Naive thymus-derived CD4-positive, alpha-beta T cell (primary cell): ENCODE results near the gene GLIPR1L2. TPM values are rescaled to one million over a fixed set of nuclear protein-coding genes. Genes with fewer than 3 reads are reported as not detected.

Source experiments
- ATAC-seq: fragments of 150-1000 bp; cut with Tn5 transposase; 2 replicates; pipeline ENCODE4 v1.10.0; 2021; ENCODE audit warnings: mild to moderate bottlenecking, moderate library complexity
- CTCF ChIA-PET: fragments of 350-600 bp; sonication (Branson Sonifier 250); formaldehyde crosslinking; loops from one replicate; lab custom pipeline; 2021; ENCODE audit warnings: antibody characterized with exemption; lab: Charles Lee
- POLR2A ChIA-PET: fragments of 350-600 bp; sonication (Branson Sonifier 250); formaldehyde crosslinking; loops from one replicate; lab custom pipeline; 2021; ENCODE audit warnings: antibody characterized with exemption, inconsistent platforms; lab: Charles Lee
- DNase-seq, 9 donors: peaks; one replicate each; pipeline versions ENCODE4 v3.0.0 to v3.0.0-alpha.2; 2020 to 2022; ENCODE audit warnings: mixed read lengths in 1 of 9
- H3K27ac ChIP-seq: one replicate; pipeline ENCODE4 v1.7.0; 2013; ENCODE audit warnings: mild to moderate bottlenecking, low read depth, low read length, moderate library complexity
- H3K27me3 ChIP-seq, 2 donors: one replicate each; pipeline ENCODE4 v1.7.0; 2013; ENCODE audit warnings: low read length in 2 of 2, mild to moderate bottlenecking in 2 of 2, moderate library complexity in 2 of 2; ENCODE audit not compliant: control insufficient read depth in 2 of 2, insufficient read depth in 2 of 2
- H3K36me3 ChIP-seq, 3 experiments: 1 replicate in 2 of 3; 2 replicates in 1 of 3; pipeline ENCODE4 v1.7.0; 2013; ENCODE audit warnings: low read length in 3 of 3, mild to moderate bottlenecking in 3 of 3, moderate library complexity in 1 of 3; ENCODE audit not compliant: insufficient read depth in 3 of 3, control insufficient read depth in 2 of 3
- H3K4me1 ChIP-seq, 2 donors: one replicate each; pipeline ENCODE4 v1.7.0; 2013; ENCODE audit warnings: low read length in 2 of 2, mild to moderate bottlenecking in 2 of 2, moderate library complexity in 1 of 2; ENCODE audit not compliant: control insufficient read depth in 2 of 2, insufficient read depth in 2 of 2
- H3K4me3 ChIP-seq: 2 replicates; pipeline ENCODE4 v1.7.0; 2013; ENCODE audit warnings: mild to moderate bottlenecking, low read length
- H3K9me3 ChIP-seq, 3 experiments: 1 replicate in 2 of 3; 2 replicates in 1 of 3; pipeline ENCODE4 v1.7.0; 2013; ENCODE audit warnings: low read length in 3 of 3; ENCODE audit not compliant: control insufficient read depth in 2 of 3
- H3K27ac Mint-ChIP-seq, 9 donors: one replicate each; pipeline ENCODE4 v1.8.0; 2020 to 2022; ENCODE audit warnings: mixed read lengths in 9 of 9, mild to moderate bottlenecking in 8 of 9, moderate library complexity in 5 of 9, inconsistent platforms in 2 of 9
- H3K27me3 Mint-ChIP-seq, 5 donors: one replicate each; pipeline ENCODE4 v1.8.0; 2021 to 2022; ENCODE audit warnings: mixed read lengths in 5 of 5, mild to moderate bottlenecking in 1 of 5
- H3K36me3 Mint-ChIP-seq, 5 donors: one replicate each; pipeline ENCODE4 v1.8.0; 2020 to 2022; ENCODE audit warnings: mixed read lengths in 5 of 5, mild to moderate bottlenecking in 3 of 5, inconsistent platforms in 1 of 5
- H3K4me1 Mint-ChIP-seq, 7 donors: one replicate each; pipeline ENCODE4 v1.8.0; 2020 to 2022; ENCODE audit warnings: mixed read lengths in 7 of 7, mild to moderate bottlenecking in 3 of 7, inconsistent platforms in 1 of 7
- H3K4me3 Mint-ChIP-seq, 10 donors: one replicate each; pipeline ENCODE4 v1.8.0; 2020 to 2022; ENCODE audit warnings: mild to moderate bottlenecking in 10 of 10, mixed read lengths in 10 of 10, moderate library complexity in 6 of 10, inconsistent platforms in 2 of 10
- H3K9me3 Mint-ChIP-seq, 11 donors: one replicate each; pipeline ENCODE4 v1.8.0; 2020 to 2022; ENCODE audit warnings: mixed read lengths in 11 of 11, mild to moderate bottlenecking in 4 of 11, inconsistent platforms in 1 of 11, moderate library complexity in 1 of 11
- intact Hi-C, 2 donors: fragments of 100-400 bp; cut with micrococcal nuclease; formaldehyde crosslinking; loops; one replicate each; pipeline ENCODE4 v1.15.1; 2023
- polyA plus RNA-seq, 2 donors: library from polyadenylated mRNA; unstranded; fragments of 300-500 nt; fragmentation: Illumina TruSeq; gene quantifications; one replicate each; pipeline ENCODE4 v1.2.3, GENCODE V29; 2021
- total RNA-seq, 6 experiments: library from RNA in 5 of 6; stranded (reverse) in 5 of 6; gene quantifications; 1 replicate in 5 of 6; 2 replicates in 1 of 6; pipeline ENCODE4 v1.2.3 and lab custom pipeline; 2021 to 2026

The GLIPR1L2 gene
- total and polyA plus RNA-seq, 7 experiments from 2014 or later = 0.22 to 2.3 (median 1.1) TPM

- peak overlapping the region in 2 of 9 donors; percentile 31 to 76 for H3K27ac Mint-ChIP-seq
- POLR2A ChIA-PET = no interaction called here
Measured at GRCh38 chr12:75476071-75476470, 85.2 kb downstream of the GLIPR1L2 start.

GRCh38 chr12:75477137-75477536, 86.2 kb downstream of the GLIPR1L2 start:
- ChIA-PET POLR2A (interaction anchor here (1.4 kb wide), 1 partner anchor 22 kb away, joined by 7 read pairs; no protein-coding TSS in a partner anchor), CTCF (interaction anchor here (0.7 kb wide), 1 partner anchor 8 kb away, joined by 3 read pairs; no protein-coding TSS in a partner anchor)
- intact Hi-C loops = loop anchor here in 1 of 2 donors (5.0 kb wide), 1 partner anchor 940 kb away; the partner anchor contains the start of gene ATXN7L3B
- no peak overlapping the region for H3K27ac ChIP-seq
- H3K9me3 Mint-ChIP-seq = no peaks in the 10 kb centered on the region
- no peak overlapping the region for H3K4me3 ChIP-seq
- H3K27ac Mint-ChIP-seq = peak overlapping the region in 8 of 9 donors; percentile 9 to 100 (median 94)
- no peak for DNase-seq
- no peaks in the 10 kb centered on the region for H3K27me3 ChIP-seq
- peaks cover 29 to 52% (median 45%) of the 10 kb centered on the region in 7 donors for H3K4me1 Mint-ChIP-seq
- peaks cover 0 to 15% (median 0%) of the 10 kb centered on the region in 5 donors for H3K27me3 Mint-ChIP-seq
- H3K4me3 Mint-ChIP-seq = no peak overlapping the region
- no peaks in the 10 kb centered on the region for H3K36me3 Mint-ChIP-seq
- H3K36me3 ChIP-seq = no peaks in the 10 kb centered on the region
- H3K9me3 ChIP-seq = no peaks in the 10 kb centered on the region
- no peak for ATAC-seq
- peaks cover 31 to 32% of the 10 kb centered on the region in 2 donors for H3K4me1 ChIP-seq

More at GRCh38 chr12:75476071-75476470, 85.2 kb downstream of the GLIPR1L2 start:
- CTCF ChIA-PET = interaction anchor here (0.7 kb wide), 1 partner anchor 20 kb away, joined by 3 read pairs; no protein-coding TSS in a partner anchor
- H3K4me3 Mint-ChIP-seq = no peak overlapping the region
- H3K9me3 Mint-ChIP-seq = no peaks in the 10 kb centered on the region
- H3K27me3 ChIP-seq = no peaks in the 10 kb centered on the region
- H3K36me3 ChIP-seq = no peaks in the 10 kb centered on the region
- ATAC-seq (no peak), DNase-seq (peak in 1 of 9 donors; percentile 36)
- H3K36me3 Mint-ChIP-seq = no peaks in the 10 kb centered on the region
- intact Hi-C loops = loop anchor here in 1 of 2 donors (5.0 kb wide), 1 partner anchor 939 kb away; the partner anchor contains the start of gene ATXN7L3B
- no peak overlapping the region for H3K4me3 ChIP-seq
- no peak overlapping the region for H3K27ac ChIP-seq
- H3K4me1 ChIP-seq = peaks cover 24 to 26% of the 10 kb centered on the region in 2 donors
- no peaks in the 10 kb centered on the region for H3K9me3 ChIP-seq
- H3K27me3 Mint-ChIP-seq = peaks cover 0 to 18% (median 0%) of the 10 kb centered on the region in 5 donors
- peaks cover 23 to 41% (median 35%) of the 10 kb centered on the region in 7 donors for H3K4me1 Mint-ChIP-seq

- DNase-seq (peak in 7 of 9 donors; percentile 56 to 88 (median 82)), ATAC-seq (peak; percentile 74)
- Mint-ChIP-seq H3K9me3 (no peaks in the 10 kb centered on the region), H3K4me3 (peak overlapping the region; percentile 2 to 98 (median 47)), H3K4me1 (peaks cover 36 to 63% (median 55%) of the 10 kb centered on the region in 7 donors), H3K27ac (peak overlapping the region; percentile 92 to 100 (median 97)), H3K27me3 (peaks cover 0 to 11% (median 0%) of the 10 kb centered on the region in 5 donors), H3K36me3 (peaks cover 0 to 4% (median 2%) of the 10 kb centered on the region in 5 donors)
- Histone ChIP-seq H3K4me3 (no peak overlapping the region), H3K9me3 (no peaks in the 10 kb centered on the region), H3K36me3 (no peaks in the 10 kb centered on the region), H3K4me1 (peaks cover 36 to 42% of the 10 kb centered on the region in 2 donors), H3K27ac (peak overlapping the region; percentile 73), H3K27me3 (no peaks in the 10 kb centered on the region)
- ChIA-PET POLR2A (interaction anchor here (1.0 to 1.8 kb wide), 5 partner anchors 18 to 553 kb away, joined by 3 to 9 read pairs (median 4); partner anchors contain the start of genes GLIPR1L2 and PHLDA1), CTCF (interaction anchor here (0.9 to 1.5 kb wide), 2 partner anchors 27 to 34 kb away, joined by 3 to 5 read pairs; partner anchors contain the start of gene KRR1)
- intact Hi-C loops = loop anchor here (1.0 to 5.0 kb wide), 2 partner anchors 21 to 941 kb away; partner anchors contain the start of gene ATXN7L3B (in 1 of the 2)
Measured at GRCh38 chr12:75478116-75478794, 87.4 kb downstream of the GLIPR1L2 start.

GRCh38 chr12:75479963-75480461, 89.1 kb downstream of the GLIPR1L2 start:
- intact Hi-C loops = loop anchor here (1.0 to 10.0 kb wide), 12 partner anchors 31 to 1285 kb away; partner anchors contain the start of genes GLIPR1L1 (in 2 of the 2), GLIPR1L2 (in 2 of the 2), KRR1 (in 2 of the 2) and NAP1L1 (in 2 of the 2)
- Histone ChIP-seq H3K27ac (peak overlapping the region; percentile 73), H3K4me3 (peak overlapping the region; percentile 82), H3K27me3 (no peaks in the 10 kb centered on the region), H3K36me3 (no peaks in the 10 kb centered on the region), H3K9me3 (no peaks in the 10 kb centered on the region), H3K4me1 (peaks cover 49 to 51% of the 10 kb centered on the region in 2 donors)
- peak; percentile 21 for ATAC-seq
- Mint-ChIP-seq H3K27me3 (no peaks in the 10 kb centered on the region), H3K9me3 (no peaks in the 10 kb centered on the region), H3K36me3 (peaks cover 0 to 13% (median 5%) of the 10 kb centered on the region in 5 donors), H3K4me3 (peak overlapping the region; percentile 86 to 99 (median 97)), H3K27ac (peak overlapping the region; percentile 92 to 100 (median 97)), H3K4me1 (peaks cover 47 to 80% (median 72%) of the 10 kb centered on the region in 7 donors)
- POLR2A ChIA-PET = interaction anchor here (0.7 to 2.3 kb wide), 9 partner anchors 10 to 1145 kb away, joined by 3 to 31 read pairs (median 4); partner anchors contain the start of genes CAPS2, GLIPR1L2, KRR1 and NAP1L1
- DNase-seq = peak in 1 of 9 donors; percentile 36
- CTCF ChIA-PET = interaction anchor here (0.6 to 2.2 kb wide), 5 partner anchors 17 to 146 kb away, joined by 3 to 7 read pairs (median 6); partner anchors contain the start of genes GLIPR1L1 and GLIPR1L2

GRCh38 chr12:75480469-75480949, 89.6 kb downstream of the GLIPR1L2 start, which contains the start of gene GLIPR1:
Gene GLIPR1, plus strand, starts transcription at chr12:75480755. Its CDS starts 126 bp downstream, at chr12:75480881.
- Histone ChIP-seq H3K27ac (peak within 1 kb of the TSS; percentile 73), H3K4me1 (peaks cover 49 to 54% of the 10 kb centered on the region in 2 donors), H3K4me3 (peak within 1 kb of the TSS; percentile 82), H3K27me3 (no peaks in the 10 kb centered on the region), H3K9me3 (no peaks in the 10 kb centered on the region), H3K36me3 (no peaks in the 10 kb centered on the region)
- ChIA-PET CTCF (interaction anchor here (1.0 to 2.2 kb wide), 3 partner anchors 24 to 146 kb away, joined by 6 to 7 read pairs (median 6); partner anchors contain the start of genes GLIPR1L1 and GLIPR1L2), POLR2A (interaction anchor here (0.9 to 2.3 kb wide), 11 partner anchors 11 to 1144 kb away, joined by 3 to 31 read pairs (median 4); partner anchors contain the start of genes CAPS2, GLIPR1L2, KRR1 and NAP1L1)
- no peaks in the 10 kb centered on the region for H3K27me3 Mint-ChIP-seq
- H3K9me3 Mint-ChIP-seq = no peaks in the 10 kb centered on the region
- DNase-seq = peak; percentile 54 to 83 (median 76)
- peak; percentile 86 for ATAC-seq
- peaks cover 50 to 85% (median 75%) of the 10 kb centered on the region in 7 donors for H3K4me1 Mint-ChIP-seq
- H3K36me3 Mint-ChIP-seq = peaks cover 0 to 13% (median 5%) of the 10 kb centered on the region in 5 donors
- H3K27ac Mint-ChIP-seq = peak within 1 kb of the TSS; percentile 92 to 100 (median 97)
- H3K4me3 Mint-ChIP-seq = peak within 1 kb of the TSS; percentile 86 to 99 (median 97)
- intact Hi-C loops = loop anchor here (1.0 to 10.0 kb wide), 11 partner anchors 31 to 1284 kb away; partner anchors contain the start of genes GLIPR1L1 (in 2 of the 2), GLIPR1L2 (in 2 of the 2), KRR1 (in 2 of the 2) and NAP1L1 (in 2 of the 2)
